COLO668 (cell line): ENCODE data around the gene NTM.

Experiments used
- DNase-seq: peaks from one replicate; lab custom pipeline; 2025; ENCODE audit not compliant: unreplicated experiment; lab: John Stamatoyannopoulos, UW

Gene NTM

GRCh38 chr11:131978351-131978750 lies 607.9 kb downstream of the NTM start:
- DNase-seq: no peak

- DNase-seq: no peak
Measured at GRCh38 chr11:131979364-131979763, 608.9 kb downstream of the NTM start.

GRCh38 chr11:131980199-131980598 lies 609.8 kb downstream of the NTM start:
- DNase-seq: no peak

- DNase-seq: no peak
Measured at GRCh38 chr11:131980888-131981668, 610.7 kb downstream of the NTM start.

- no peak for DNase-seq
Measured at GRCh38 chr11:131982154-131982553, 611.7 kb downstream of the NTM start.

GRCh38 chr11:131985846-131986301 lies 615.5 kb downstream of the NTM start:
- DNase-seq: no peak

GRCh38 chr11:131987703-131988102 lies 617.3 kb downstream of the NTM start:
- peak; percentile 21 for DNase-seq

- DNase-seq: no peak
Measured at GRCh38 chr11:131991606-131992005, 621.2 kb downstream of the NTM start.

GRCh38 chr11:131993246-131993645 lies 622.8 kb downstream of the NTM start:
- DNase-seq: no peak

- no peak for DNase-seq
Measured at GRCh38 chr11:131998020-131998419, 627.6 kb downstream of the NTM start.

GRCh38 chr11:131999084-131999483 lies 628.7 kb downstream of the NTM start:
- DNase-seq: no peak

GRCh38 chr11:131999955-132000354 lies 629.5 kb downstream of the NTM start:
- no peak for DNase-seq

- DNase-seq: no peak
Measured at GRCh38 chr11:132005887-132006286, 635.5 kb downstream of the NTM start.

GRCh38 chr11:132006884-132007580 lies 636.6 kb downstream of the NTM start:
- peak; percentile 14 for DNase-seq

- DNase-seq: no peak
Measured at GRCh38 chr11:132008226-132008625, 637.8 kb downstream of the NTM start.

GRCh38 chr11:132008872-132009271 lies 638.5 kb downstream of the NTM start:
- DNase-seq: no peak

- no peak for DNase-seq
Measured at GRCh38 chr11:132020001-132020400, 649.6 kb downstream of the NTM start.

GRCh38 chr11:132022285-132022684 lies 651.9 kb downstream of the NTM start:
- no peak for DNase-seq

- DNase-seq: no peak
Measured at GRCh38 chr11:132022733-132023478, 652.5 kb downstream of the NTM start.

- DNase-seq: no peak
Measured at GRCh38 chr11:132024587-132025295, 654.3 kb downstream of the NTM start.

GRCh38 chr11:132026746-132027145 lies 656.3 kb downstream of the NTM start:
- no peak for DNase-seq
